IPS-20b (cell line): ENCODE results near the gene TMEM167A.

Experiments
- H3K27ac ChIP-seq: one replicate; pipeline ENCODE4 v1.5.1; 2013; ENCODE audit warnings: low read length
- H3K27me3 ChIP-seq: 2 replicates; pipeline ENCODE4 v1.6.1; 2013; ENCODE audit warnings: mild to moderate bottlenecking, low read length, inconsistent platforms; ENCODE audit not compliant: insufficient read depth
- H3K36me3 ChIP-seq: 2 replicates; pipeline ENCODE4 v1.6.1; 2013; ENCODE audit warnings: low read depth, mild to moderate bottlenecking, inconsistent platforms, low read length, moderate library complexity; ENCODE audit not compliant: insufficient read depth
- H3K4me1 ChIP-seq: 2 replicates; pipeline ENCODE4 v1.6.1; 2013; ENCODE audit warnings: mild to moderate bottlenecking, control low read depth, inconsistent platforms, low read length, moderate library complexity; ENCODE audit not compliant: insufficient read depth
- H3K4me3 ChIP-seq: 2 replicates; pipeline ENCODE4 v1.5.1; 2013; ENCODE audit warnings: mild to moderate bottlenecking, low read length, inconsistent platforms
- H3K9ac ChIP-seq: 2 replicates; pipeline ENCODE4 v1.6.1; 2013; ENCODE audit warnings: low read depth, mild to moderate bottlenecking, inconsistent platforms, low read length, moderate library complexity
- H3K9me3 ChIP-seq: 2 replicates; pipeline ENCODE4 v1.6.1; 2013; ENCODE audit warnings: mild to moderate bottlenecking, low read depth, low read length, inconsistent platforms; ENCODE audit not compliant: insufficient read depth

Gene TMEM167A

GRCh38 chr5:83003791-83004190 is 73.4 kb downstream of the TMEM167A start:
- Histone ChIP-seq H3K9ac (no peak overlapping the region; the same call in 1 of the 2 replicates), H3K4me3 (no peak overlapping the region; the same call in 1 of the 2 replicates), H3K27ac (no peak overlapping the region), H3K36me3 (no peaks in the 10 kb centered on the region), H3K4me1 (peaks cover 53% of the 10 kb centered on the region), H3K27me3 (no peaks in the 10 kb centered on the region), H3K9me3 (no peaks in the 10 kb centered on the region)
